GM23248 (cell line): ENCODE results near the gene PDCL3.

ENCODE experiments used
- EZH2 ChIP-seq: fragments of 200-600 bp; sonication (generic); IDR thresholded peaks from 2 replicates; pipeline ENCODE4 v1.6.1; 2018; ENCODE audit warnings: antibody characterized with exemption, mild to moderate bottlenecking; ENCODE audit not compliant: insufficient read depth, poor library complexity, severe bottlenecking
- EZH2phosphoT487 ChIP-seq: fragments of 200-600 bp; sonication (generic); IDR thresholded peaks from 2 replicates; pipeline ENCODE4 v1.6.1; 2018; ENCODE audit warnings: antibody characterized with exemption, moderate library complexity, mild to moderate bottlenecking, low read depth; ENCODE audit not compliant: insufficient read depth

- no peak for TF ChIP-seq EZH2
- TF ChIP-seq EZH2phosphoT487: no peak
Measured at GRCh38 chr2:100539221-100539620, 23.6 kb upstream of the PDCL3 start.
